DOHH2 (cell line): ENCODE data around the gene ZNF653.
"Not testable (repeated sequence)": the region's sequence is repeated elsewhere in the genome, so short reads cannot be mapped to it uniquely, and the experiment has no call there.

Source experiments
- H3F3A ChIP-seq: fragments of 200-600 bp; sonication (generic), shearing (Covaris generic); 2 replicates; pipeline ENCODE4 v1.6.0; 2016; ENCODE audit warnings: antibody characterized with exemption, mild to moderate bottlenecking; ENCODE audit not compliant: control insufficient read depth, insufficient read depth
- H3K27ac ChIP-seq: fragments of 200-600 bp; sonication (generic); 2 replicates; pipeline ENCODE4 v1.5.1; 2014; ENCODE audit warnings: low read depth, mild to moderate bottlenecking, low read length, moderate library complexity
- H3K27me3 ChIP-seq: fragments of 200-600 bp; sonication (generic); 2 replicates; pipeline ENCODE4 v1.6.1; 2014; ENCODE audit warnings: mild to moderate bottlenecking, low read length, mixed read lengths; ENCODE audit not compliant: control insufficient read depth
- H3K36me3 ChIP-seq: fragments of 200-600 bp; sonication (generic); 2 replicates; pipeline ENCODE4 v1.6.1; 2014; ENCODE audit warnings: mild to moderate bottlenecking, low read length, moderate library complexity, mixed read lengths; ENCODE audit not compliant: control insufficient read depth
- H3K4me1 ChIP-seq: fragments of 200-600 bp; sonication (generic); 2 replicates; pipeline ENCODE4 v1.6.1; 2014; ENCODE audit warnings: mild to moderate bottlenecking, low read length, mixed read lengths; ENCODE audit not compliant: control insufficient read depth
- H3K4me2 ChIP-seq: fragments of 200-600 bp; sonication (generic); 2 replicates; pipeline ENCODE4 v1.6.0; 2014; ENCODE audit warnings: mild to moderate bottlenecking, low read length, moderate library complexity
- H3K4me3 ChIP-seq: fragments of 200-600 bp; sonication (generic); 2 replicates; pipeline ENCODE4 v1.5.1; 2014; ENCODE audit warnings: mild to moderate bottlenecking, low read length, mixed read lengths
- H3K79me2 ChIP-seq: fragments of 200-600 bp; sonication (generic); 2 replicates; pipeline ENCODE4 v1.6.1; 2014; ENCODE audit warnings: mild to moderate bottlenecking, low read length, mixed read lengths; ENCODE audit not compliant: control insufficient read depth
- H3K9me2 ChIP-seq: fragments of 200-600 bp; sonication (generic); replicated peaks from 2 replicates; pipeline ENCODE4 v1.6.1; 2014; ENCODE audit warnings: mild to moderate bottlenecking, low read length, mixed read lengths; ENCODE audit not compliant: control insufficient read depth
- H3K9me3 ChIP-seq: fragments of 200-600 bp; sonication (generic); 2 replicates; pipeline ENCODE4 v1.6.1; 2014; ENCODE audit warnings: antibody characterized with exemption, low read length, mixed read lengths; ENCODE audit not compliant: control insufficient read depth, insufficient read depth
- H4K20me1 ChIP-seq: fragments of 200-600 bp; sonication (generic); 2 replicates; pipeline ENCODE4 v1.6.0; 2014; ENCODE audit warnings: low read depth, mild to moderate bottlenecking, antibody characterized with exemption, low read length, moderate library complexity; ENCODE audit not compliant: control insufficient read depth, insufficient read depth
- EZH2phosphoT487 ChIP-seq: fragments of 200-600 bp; sonication (generic); IDR thresholded peaks from 2 replicates; pipeline ENCODE4 v1.6.1; 2017; ENCODE audit warnings: borderline replicate concordance, mild to moderate bottlenecking, antibody characterized with exemption, low read length, moderate library complexity, mixed read lengths
- TF ChIP-seq, protein P1 (sequence below): fragments of 200-600 bp; sonication (generic); IDR thresholded peaks from one replicate; pipeline ENCODE4 v1.5.1; 2014; ENCODE audit warnings: antibody characterized with exemption, mild to moderate bottlenecking, low read depth, low read length; ENCODE audit not compliant: poor library complexity, severe bottlenecking

The ZNF653 gene

DNA sequence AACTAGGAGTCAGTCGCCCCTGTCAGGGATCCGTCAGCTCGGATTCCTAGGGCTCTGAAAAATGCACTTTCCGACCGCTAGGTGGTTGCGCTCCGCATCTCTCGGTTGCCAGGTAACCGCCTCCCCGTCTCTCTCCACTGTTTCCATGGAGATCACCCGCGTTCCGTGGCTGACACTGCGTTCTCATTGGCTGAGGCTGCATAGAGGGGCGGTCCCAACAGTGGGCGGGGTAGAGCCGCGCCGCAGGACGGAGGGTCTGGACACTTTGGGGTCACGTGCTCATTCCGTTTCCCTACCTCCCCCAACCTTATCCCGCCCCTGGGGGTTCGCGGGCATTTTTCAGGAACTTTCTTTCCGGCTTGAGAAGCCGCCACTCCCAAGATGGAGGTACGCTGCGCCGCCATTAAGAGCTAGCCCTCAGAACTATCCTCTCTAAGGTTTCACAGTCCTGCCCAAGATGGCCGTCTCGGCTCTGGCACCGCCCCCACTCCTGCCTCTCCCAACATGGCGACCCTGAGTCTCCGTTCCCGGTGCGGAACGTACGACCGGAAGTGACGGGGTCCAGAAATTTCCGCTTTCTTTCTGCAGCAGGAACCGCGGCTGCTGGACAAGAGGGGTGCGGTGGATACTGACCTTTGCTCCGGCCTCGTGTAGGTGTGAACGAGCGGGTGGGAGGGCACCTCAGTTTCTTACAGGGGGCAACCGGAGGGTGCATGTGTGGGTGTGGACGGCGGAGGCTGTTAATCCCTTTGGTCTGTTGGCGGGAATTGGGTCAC, 70.4 kb downstream of the ZNF653 start, which contains the start of the genes ODAD3 and PRKCSH:
Gene ODAD3, minus strand, starts transcription at position 65 of the 776 bp plus-strand sequence. CDS start 105 bp downstream, outside the sequence.
Gene PRKCSH, plus strand, starts transcription at position 579 of the 776 bp plus-strand sequence. CDS start 483 bp downstream, outside the sequence.
- Histone ChIP-seq H3K4me3 (peak within 1 kb of the TSS; percentile 93), H3K27me3 (no peaks in the 10 kb centered on the region), H3K4me2 (peak within 1 kb of the TSS; percentile 97), H3K79me2 (peaks cover 22% of the 10 kb centered on the region), H3K27ac (peak within 1 kb of the TSS; percentile 25), H3K36me3 (peaks cover 37% of the 10 kb centered on the region), H4K20me1 (no peaks in the 10 kb centered on the region), H3K4me1 (peaks cover 20% of the 10 kb centered on the region), H3F3A (no peaks in the 10 kb centered on the region), H3K9me3 (no peaks in the 10 kb centered on the region), H3K9me2 (no peaks in the 10 kb centered on the region)
- TF ChIP-seq EZH2phosphoT487: no peak
- TF ChIP-seq, protein P1, sequence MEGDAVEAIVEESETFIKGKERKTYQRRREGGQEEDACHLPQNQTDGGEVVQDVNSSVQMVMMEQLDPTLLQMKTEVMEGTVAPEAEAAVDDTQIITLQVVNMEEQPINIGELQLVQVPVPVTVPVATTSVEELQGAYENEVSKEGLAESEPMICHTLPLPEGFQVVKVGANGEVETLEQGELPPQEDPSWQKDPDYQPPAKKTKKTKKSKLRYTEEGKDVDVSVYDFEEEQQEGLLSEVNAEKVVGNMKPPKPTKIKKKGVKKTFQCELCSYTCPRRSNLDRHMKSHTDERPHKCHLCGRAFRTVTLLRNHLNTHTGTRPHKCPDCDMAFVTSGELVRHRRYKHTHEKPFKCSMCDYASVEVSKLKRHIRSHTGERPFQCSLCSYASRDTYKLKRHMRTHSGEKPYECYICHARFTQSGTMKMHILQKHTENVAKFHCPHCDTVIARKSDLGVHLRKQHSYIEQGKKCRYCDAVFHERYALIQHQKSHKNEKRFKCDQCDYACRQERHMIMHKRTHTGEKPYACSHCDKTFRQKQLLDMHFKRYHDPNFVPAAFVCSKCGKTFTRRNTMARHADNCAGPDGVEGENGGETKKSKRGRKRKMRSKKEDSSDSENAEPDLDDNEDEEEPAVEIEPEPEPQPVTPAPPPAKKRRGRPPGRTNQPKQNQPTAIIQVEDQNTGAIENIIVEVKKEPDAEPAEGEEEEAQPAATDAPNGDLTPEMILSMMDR: peak; percentile 92

DNA sequence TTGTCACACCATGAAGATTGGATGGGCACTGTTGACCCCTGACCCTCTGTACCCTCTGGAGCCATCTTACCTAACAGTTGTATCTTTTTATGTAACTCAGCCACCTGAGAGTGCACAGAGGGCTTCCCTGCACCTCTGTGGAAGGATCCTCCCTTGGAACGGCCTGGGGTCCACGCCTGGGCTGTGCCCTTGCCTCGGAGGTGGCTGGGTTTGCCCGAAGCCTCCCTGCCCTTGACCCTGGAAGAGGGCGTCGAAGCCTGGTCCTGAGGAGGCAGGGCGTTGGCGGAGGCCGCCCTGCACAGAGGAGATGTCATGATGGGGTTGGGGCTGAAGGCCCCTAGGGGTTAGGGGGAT, 71.0 kb downstream of the ZNF653 start:
- no peaks in the 10 kb centered on the region for H4K20me1 ChIP-seq
- peaks cover 34% of the 10 kb centered on the region for H3K36me3 ChIP-seq
- TF ChIP-seq, protein P1: no peak
- TF ChIP-seq EZH2phosphoT487: no peak
- H3F3A ChIP-seq: no peaks in the 10 kb centered on the region
- peaks cover 22% of the 10 kb centered on the region for H3K79me2 ChIP-seq
- H3K27me3 ChIP-seq: no peaks in the 10 kb centered on the region
- H3K9me3 ChIP-seq: no peaks in the 10 kb centered on the region
- H3K9me2 ChIP-seq: no peaks in the 10 kb centered on the region
- peak overlapping the region; percentile 97 for H3K4me2 ChIP-seq
- peak overlapping the region; percentile 93 for H3K4me3 ChIP-seq
- H3K27ac ChIP-seq: no peak overlapping the region
- H3K4me1 ChIP-seq: peaks cover 20% of the 10 kb centered on the region

- peaks cover 27% of the 10 kb centered on the region for H3K36me3 ChIP-seq
- not testable (repeated sequence) for H3K4me2 ChIP-seq, H3K27me3 ChIP-seq, H3K4me3 ChIP-seq, H3K27ac ChIP-seq, H3K9me2 ChIP-seq, H3F3A ChIP-seq, H4K20me1 ChIP-seq, H3K9me3 ChIP-seq
- peaks cover 20% of the 10 kb centered on the region for H3K4me1 ChIP-seq
- H3K79me2 ChIP-seq: peaks cover 22% of the 10 kb centered on the region
These were observed 72.1 kb downstream of the ZNF653 start for GRCh38 chr19:11433526-11433925.
